AG08395 (cell line): ENCODE results near the gene CBX4.

Source experiments
- DNase-seq: peaks from one replicate; pipeline ENCODE4 v3.0.0; 2012; ENCODE audit warnings: mixed read lengths, low spot score

Gene CBX4

GRCh38 chr17:79829004-79829403 lies 10.2 kb downstream of the CBX4 start:
- DNase-seq: no peak

- no peak for DNase-seq
Observed at GRCh38 chr17:79826841-79827578, 12.2 kb downstream of the CBX4 start.

GRCh38 chr17:79826204-79826680 lies 13.0 kb downstream of the CBX4 start:
- no peak for DNase-seq

GRCh38 chr17:79825580-79825921 lies 13.7 kb downstream of the CBX4 start:
- DNase-seq: no peak

GRCh38 chr17:79824893-79825579 lies 14.2 kb downstream of the CBX4 start:
- no peak for DNase-seq

- no peak for DNase-seq
Observed at GRCh38 chr17:79824234-79824633, 15.0 kb downstream of the CBX4 start.

- no peak for DNase-seq
Observed at GRCh38 chr17:79822583-79823124, 16.6 kb downstream of the CBX4 start.

GRCh38 chr17:79821331-79822095 lies 17.7 kb downstream of the CBX4 start:
- DNase-seq: no peak

- DNase-seq: no peak
Observed at GRCh38 chr17:79820959-79821330, 18.3 kb downstream of the CBX4 start.

- no peak for DNase-seq
Observed at GRCh38 chr17:79819534-79820276, 19.5 kb downstream of the CBX4 start.

GRCh38 chr17:79819085-79819484 lies 20.2 kb downstream of the CBX4 start:
- no peak for DNase-seq

- DNase-seq: no peak
Observed at GRCh38 chr17:79818026-79818758, 21.0 kb downstream of the CBX4 start.

GRCh38 chr17:79815836-79816461 lies 23.3 kb downstream of the CBX4 start:
- DNase-seq: no peak

- peak; percentile 56 for DNase-seq
Observed at GRCh38 chr17:79814974-79815835, 24.0 kb downstream of the CBX4 start.

- DNase-seq: no peak
Observed at GRCh38 chr17:79814127-79814973, 24.9 kb downstream of the CBX4 start.

GRCh38 chr17:79813297-79814126 lies 25.7 kb downstream of the CBX4 start:
- DNase-seq: no peak

- no peak for DNase-seq
Observed at GRCh38 chr17:79812353-79813258, 26.6 kb downstream of the CBX4 start.
